HG03045 (cell line): Measurements from ENCODE around the gene INS.
"Not testable (repeated sequence)": the region's sequence is repeated elsewhere in the genome, so short reads cannot be mapped to it uniquely, and the experiment has no call there.

Source experiments
- ATAC-seq: cut with Tn5 transposase; IDR thresholded peaks from one replicate; pipeline ENCODE4 v1.9.1; 2021; ENCODE audit warnings: mild to moderate bottlenecking, moderate library complexity; ENCODE audit not compliant: unreplicated experiment

INS gene

DNA sequence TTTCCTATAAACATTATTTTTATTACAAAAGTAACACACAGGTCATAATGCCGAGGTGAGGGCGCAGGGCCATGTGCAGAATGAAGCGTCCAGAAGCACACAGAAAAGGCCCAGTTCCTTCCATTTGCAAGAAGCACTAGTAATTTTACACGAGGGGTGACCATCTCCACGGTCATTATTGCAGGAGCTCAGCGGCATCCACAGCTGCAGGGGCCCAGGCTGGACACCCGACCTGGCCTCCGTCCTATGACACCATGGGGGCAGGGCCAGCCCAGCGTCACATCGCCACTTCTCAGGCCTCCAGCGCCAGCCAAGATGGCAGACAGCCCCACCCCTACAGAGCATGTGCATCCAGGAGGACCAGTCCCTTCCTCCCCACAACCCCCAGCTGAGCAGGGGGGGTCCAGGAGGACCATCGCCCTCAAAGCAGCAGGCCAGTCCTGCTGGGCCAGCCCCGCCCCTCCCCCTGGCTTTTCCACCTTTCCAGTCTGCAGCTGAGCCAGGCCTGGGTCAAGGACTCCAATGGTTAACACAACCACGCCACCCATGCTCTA is 25.3 kb downstream of the INS start:
- ATAC-seq, result no peak

DNA sequence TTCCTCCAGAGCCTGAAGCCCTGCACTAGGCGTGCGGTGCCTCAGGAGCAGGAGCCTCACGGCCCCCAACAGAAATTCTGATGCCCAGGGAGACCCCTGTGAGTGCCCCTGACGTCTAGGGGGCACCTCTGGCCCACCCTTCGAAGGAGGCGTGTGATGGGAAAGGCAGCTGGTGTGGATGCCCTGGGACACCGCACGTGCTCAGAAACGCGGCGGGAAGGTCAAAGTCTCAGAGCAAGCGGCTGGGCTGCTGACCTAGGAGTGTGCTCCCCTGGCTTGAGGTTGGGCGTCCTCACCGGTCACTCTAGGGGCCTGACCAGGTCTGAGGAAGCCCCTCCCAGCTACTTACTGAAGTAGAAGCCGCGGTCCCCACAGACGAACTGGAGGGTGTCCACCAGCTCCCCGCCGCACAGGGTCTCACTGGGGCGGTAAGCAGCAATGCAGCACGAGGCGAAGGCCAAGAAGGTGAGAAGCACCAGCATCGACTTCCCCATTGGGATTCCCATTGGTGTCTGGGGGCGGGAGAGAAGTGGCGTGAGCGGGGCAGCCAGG is 25.9 kb downstream of the INS start:
- ATAC-seq, result no peak

DNA sequence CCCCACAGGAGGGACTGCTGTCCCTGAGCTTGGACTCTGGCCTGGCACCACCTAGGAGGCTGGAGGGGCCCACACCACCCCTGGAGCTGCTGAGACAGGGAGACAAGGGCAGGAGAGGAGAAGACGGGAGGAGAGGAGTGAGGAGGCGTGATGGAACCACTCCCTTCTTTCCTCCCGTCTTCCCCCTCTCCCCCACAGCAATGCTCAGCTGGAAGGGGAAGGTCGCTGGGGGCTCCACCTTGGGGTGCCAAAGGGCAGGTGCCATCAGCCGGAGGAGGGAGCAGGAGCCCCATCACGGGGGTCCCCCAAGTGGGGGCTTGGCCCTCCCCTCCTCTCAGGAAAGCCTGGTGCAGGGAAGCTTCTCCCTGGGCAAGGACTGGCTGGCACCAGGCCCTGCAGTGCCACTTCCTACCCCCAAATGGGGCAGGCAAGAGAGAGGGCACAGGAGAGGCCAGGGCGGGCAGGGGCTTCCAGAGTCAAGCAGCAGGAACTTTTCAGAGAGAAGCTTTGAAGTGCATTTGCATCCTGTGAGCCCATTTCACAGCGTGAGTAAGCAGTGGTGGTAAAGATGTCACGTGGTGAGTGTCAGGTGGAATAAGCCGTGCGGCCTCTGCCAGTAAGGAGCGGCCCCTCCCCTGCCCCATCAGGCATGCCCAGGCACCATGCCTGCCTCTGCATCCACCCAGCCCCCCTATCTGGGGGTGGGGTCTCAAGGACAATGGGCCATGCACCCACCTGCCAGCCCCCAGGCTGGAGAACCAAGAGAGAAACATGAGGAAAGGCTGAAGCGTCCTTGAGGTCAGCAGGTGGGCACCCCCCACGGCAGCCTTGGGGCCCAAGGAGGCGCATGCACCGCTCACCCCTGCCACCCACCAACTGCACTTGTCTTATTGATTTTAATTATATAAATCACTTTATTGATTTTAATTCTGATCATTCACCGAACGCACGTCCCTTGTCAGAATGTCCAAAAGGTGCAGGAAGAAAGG is 26.7 kb downstream of the INS start:
- ATAC-seq, result no peak

DNA sequence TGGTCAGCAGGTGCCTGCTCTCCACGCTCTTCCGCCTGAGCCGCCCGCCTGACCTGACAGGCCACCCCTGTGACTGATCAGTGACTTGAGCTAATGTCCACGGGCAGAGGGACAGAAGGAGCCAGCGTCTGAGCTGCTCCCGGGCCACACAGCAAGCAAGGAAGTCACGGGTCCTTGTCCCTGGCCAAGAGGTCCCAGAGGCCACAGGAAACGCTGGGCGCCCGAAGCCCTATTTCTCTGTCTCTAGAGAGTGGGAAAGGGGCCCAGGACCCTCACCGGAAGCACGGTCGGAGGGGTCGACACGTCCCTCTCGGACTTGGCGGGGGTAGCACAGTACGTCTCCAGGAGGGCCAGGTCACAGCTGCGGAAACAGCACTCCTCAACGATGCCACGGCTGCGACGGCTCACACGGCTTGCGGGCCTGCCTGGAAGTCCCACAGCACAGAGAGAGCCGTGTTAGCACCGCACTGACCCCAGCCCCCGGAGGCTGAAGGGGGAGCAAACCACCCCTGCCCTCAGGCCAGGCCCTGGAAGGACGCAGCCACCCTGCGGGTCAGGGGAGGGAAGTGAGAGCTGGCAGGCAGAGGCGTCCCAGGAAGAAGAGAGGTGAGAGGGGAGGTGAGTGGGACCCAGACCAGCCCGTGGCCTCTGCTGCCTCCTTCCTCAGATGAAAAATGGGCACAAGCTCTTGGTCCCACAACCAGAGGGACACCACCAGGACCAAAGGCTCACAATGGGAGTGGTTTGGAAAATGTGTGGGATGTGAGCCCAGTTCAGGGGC is 27.6 kb downstream of the INS start:
- no peak for ATAC-seq

DNA sequence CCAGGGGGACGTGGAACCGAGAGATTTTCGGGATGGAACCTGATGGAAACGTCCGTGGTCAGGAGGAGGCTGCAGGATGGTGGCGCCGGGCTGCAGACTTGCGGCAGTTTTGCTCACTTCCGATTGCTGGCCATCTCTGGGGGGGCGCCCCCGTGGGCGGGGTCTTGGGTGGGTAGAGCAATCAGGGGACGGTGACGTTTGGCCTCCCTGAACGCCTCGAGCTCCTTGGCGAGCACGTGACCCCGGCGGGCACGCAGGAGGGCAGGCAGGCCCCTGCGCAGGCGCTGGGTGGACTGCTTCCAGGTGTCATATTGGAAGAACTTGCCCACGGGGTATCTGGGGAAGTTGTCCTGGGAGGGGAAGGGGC is 28.2 kb downstream of the INS start:
- ATAC-seq, result no peak

DNA sequence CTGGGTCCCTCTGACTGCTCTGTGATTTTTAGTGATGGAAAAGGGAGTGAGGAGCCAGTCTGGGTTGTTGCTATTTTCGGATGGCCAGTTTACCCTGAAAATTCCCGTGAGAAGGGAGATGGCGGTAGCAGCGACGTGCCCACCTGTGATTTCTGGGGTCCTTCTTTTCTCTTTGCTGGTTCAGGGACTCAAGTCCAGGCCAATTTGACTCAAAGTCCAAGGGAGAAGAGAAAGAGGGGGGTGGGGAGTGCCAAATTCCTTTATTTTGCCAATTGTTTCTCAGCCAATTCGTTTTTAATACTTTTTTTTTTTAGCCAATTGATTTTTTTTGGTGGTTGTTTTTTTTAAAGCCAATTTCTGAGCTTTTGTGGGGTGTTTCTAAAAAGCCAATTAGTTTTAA is 28.8 kb downstream of the INS start:
- no peak for ATAC-seq

DNA sequence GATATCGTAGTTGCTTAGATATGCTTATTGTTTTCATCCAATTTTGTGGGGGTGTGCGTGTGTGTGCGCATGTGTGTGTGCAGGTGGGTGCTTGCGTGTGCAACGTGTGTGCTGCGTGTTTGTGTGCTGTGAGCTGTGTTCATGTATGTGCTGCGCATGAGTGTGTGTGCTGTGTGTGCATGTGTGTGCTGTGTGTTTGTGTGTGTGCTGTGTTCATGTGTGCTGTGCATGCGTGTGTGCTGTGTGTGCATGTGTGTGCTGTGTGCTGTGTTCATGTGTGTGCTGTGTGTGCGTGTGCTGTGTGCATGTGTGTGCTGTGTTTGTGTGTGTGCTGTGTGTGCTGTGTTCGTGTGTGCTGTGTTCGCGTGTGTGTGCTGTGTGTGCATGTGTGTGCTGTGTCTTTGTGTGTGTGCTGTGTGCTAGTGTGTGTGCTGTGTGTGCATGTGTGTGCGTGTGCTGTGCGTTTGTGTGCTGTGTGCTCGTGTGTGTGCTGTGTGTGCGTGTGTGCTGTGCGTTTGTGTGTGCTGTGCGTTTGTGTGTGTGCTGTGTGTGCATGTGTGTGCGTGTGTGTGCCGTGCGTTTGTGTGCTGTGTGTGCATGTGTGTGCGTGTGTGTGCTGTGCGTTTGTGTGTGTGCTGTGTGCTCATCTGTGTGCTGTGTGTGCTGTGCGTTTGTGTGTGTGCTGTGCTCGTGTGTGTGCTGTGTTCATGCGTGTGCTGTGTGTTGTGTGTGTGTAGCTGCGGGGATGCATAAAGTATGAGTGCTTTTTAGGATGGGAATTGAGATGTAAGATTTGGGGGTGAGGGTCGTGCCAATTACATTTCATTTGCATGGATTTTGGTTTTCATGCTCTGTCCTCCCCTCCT is 29.4 kb downstream of the INS start:
- no peak for ATAC-seq

DNA sequence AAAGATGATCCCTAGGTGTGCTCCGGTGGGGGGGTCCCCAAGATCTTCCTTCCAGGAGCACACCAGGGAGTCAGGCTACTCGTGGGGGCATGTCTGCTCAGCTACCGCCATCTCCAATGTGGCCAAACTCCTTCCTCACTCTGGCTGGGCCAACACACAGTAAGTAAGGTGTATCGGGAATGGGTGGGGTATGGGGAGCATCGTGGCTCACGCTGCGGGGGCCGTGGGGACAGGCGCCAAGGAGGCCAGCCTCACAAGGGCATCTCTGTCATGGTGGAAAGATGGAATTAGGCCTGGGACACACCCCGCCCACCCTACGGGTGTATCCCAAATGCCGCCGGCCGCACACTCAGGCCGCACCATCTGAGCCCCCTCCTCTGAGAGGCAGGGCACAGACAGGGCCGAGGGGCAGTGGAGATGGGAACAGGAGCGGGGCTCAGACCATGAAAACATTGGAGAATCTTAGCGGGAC is 30.1 kb downstream of the INS start:
- no peak for ATAC-seq

DNA sequence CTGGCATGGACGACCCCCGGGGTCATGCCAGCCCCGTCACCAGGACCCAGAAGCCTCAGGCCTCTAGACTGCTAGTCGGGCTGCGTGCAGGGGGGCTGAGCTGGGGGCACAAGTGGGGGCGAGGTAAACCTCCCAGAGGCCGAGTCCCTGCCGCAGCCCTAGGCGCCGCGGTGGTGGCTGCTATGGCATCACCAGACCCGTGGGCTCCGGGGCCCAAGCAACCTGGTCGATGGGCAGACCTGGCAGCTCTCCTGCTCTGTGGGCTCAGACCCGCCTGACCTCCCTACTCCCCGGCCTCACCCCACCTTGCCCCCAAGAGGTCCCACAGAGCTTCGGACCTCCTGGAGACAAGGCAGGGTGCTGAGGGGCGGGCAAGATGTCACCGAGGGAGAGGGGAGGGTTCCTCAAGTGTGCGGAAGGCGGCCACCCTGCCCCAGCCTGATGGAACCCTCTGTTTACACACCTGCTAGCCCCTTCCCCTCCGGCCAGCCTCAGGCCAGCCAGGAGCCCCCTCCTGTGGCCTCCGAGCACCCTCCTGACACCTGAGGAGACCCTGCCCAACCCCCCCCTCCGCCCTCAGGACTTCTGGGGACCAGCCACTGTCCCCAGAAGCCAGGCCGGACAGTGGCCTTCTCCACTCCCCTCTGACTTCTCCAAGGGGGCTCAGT is 31.2 kb downstream of the INS start:
- ATAC-seq, result no peak

DNA sequence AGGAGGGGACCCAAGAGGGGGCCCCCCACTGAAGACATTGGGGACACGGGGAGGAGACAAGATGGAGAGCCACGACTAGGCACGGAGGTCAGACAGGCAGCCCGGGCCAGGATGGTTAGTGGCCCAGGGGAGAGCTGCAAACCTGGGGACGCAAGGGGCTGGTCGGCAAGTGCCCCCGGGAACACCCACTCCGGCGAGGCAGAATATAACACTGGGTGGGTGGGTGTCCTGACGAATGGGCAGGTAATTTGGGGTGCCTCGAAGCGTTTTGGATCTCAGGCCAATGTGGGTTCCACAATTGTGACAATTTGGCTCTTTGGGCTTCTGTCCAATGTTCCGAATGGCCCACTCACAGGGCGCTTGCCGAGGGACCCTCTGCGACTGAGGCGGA is 31.7 kb downstream of the INS start:
- ATAC-seq, result no peak

DNA sequence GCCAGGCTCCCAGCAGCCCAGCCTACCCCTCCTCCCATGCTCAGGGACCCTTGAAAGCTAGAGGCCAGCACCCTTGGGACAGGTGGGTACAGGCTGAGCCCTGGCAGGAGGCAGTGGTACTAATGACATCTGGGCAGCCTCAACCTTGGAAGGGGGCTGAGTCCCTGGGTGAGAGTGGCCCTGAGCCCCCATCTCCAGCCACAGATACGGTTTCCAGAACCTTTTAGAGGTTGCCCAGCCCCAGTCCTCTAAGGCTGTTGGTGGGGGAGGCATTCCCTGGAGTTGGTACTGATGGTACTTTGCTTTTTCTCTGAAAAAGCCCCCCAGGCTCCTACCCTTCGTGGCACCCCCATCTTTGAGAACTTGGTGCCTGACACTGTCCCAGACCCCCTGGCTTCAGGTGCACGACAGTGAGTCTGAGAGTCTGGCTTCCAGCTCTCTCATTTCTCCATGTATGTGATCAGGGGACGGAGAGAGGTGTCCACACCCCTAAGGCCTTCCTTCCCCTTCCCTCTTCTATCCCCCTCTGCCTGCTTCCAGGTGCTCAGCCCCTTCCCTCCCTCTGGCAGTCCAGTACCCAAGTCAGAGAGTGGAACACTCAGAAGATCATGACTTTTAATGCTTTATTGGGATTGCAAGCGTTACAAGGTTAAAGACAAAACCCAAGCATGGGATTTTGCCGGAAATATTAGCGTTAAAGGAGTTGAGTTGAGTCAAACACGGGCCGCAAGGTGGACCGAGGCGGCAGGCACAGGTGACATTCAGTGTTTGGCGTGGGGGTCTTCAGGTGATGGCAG is 32.3 kb downstream of the INS start:
- ATAC-seq, result no peak

DNA sequence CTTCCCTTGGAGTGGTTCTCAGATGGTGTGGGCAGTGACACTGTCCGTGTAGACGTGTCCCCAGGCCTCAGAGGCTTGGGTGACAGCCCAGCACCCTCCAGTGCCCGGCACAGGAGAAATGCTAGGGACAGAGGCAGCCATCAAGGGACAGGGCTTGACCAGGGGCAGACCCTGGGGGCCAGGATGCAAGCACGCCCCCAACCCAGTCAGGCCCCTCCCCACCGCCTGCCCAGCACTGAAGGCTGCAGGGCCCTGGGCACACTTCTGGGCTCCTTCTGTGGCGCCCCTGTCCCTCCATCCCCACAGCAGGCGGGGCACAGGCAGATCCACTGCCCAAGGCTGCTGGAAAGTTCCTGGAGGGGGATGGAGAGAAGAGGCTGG is 32.9 kb downstream of the INS start:
- ATAC-seq, result no peak

DNA sequence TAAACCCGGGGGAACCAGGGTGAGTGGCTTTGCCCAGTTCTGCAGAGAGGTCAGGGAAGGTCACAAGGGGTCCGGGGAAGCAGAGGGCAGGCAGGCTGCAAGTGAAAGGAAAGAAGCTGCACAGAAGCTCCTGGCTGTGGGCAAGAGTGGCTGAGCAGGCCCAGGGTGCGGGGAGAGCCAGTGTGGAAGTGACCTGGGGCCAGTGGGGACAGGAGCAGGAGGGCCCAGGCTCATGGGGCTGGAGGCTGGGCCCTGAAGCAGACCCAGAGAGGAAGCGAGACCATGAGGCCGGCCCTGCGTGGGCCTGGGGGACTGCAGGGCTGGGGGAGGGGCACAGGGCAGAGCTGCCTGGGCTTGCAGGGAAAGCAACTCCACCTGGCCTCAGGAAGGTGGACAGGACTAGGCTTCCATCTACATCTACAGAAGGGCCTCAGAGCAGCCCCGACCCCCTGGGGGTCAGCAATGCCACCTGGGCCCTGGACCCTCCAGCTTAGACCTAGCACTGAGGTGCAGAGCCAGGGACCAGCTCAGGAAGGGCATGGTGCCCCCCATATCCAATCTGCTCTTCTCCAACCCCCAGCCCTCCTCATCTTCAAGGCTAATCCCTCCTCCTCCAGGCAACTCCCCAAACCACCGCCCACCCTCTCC is 33.4 kb downstream of the INS start:
- no peak for ATAC-seq

DNA sequence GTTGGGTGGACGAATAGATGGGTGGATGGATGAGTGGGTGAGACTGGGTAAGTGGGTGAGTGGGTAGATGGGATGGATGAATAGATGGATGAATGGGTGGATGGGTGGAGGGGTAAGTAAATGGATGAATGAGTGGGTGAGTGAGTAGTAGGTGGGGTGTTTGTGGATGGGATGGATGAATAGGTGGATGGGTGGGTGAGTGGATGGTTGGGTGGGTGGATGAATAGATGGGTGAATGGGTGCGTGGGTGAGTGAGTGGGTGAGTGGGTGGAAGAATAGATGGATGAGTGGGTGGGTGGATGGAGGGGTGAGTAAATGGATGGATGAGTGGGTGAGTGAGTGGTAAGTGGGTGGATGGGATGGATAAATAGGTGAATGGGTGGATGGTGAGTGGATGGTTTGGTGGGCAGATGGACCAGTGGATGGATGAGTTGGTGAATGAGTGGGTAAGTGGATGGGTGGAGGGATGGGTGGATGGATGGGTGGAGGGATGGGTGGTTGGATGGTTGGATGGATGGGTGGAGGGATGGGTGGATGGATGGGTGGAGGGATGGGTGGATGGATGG is 34.4 kb downstream of the INS start:
- no peak for ATAC-seq

DNA sequence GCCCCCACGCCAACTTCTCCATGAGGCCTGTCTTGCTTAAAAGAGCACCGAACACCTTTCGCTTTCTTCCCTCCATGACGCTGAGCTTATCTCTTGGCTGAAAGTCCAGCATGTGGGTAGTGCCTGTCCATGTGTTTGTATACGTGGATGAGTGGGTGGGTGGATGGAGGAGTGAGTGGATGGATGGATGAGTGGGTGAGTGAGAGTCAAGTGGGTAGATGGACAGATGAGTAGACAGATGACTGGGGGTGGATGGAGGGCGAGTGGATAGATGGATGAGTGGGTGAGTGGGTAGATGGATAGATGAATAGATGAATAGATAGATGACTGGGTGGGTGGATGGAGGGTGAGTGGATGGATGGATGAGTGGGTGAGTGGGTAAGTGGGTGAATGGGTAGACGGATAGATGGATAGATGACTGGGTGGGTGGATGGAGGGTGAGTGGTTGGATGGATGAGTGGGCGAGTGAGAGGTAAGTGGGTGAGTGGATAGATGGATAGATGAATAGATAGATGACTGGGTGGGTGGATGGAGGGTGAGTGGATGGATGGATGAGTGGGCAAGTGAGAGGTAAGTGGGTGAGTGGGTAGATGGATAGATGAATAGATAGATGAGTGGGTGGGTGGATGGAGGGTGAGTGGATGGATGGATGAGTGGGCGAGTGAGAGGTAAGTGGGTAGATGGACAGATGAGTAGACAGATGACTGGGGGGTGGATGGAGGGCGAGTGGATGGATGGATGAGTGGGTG is 36.1 kb downstream of the INS start:
- not testable (repeated sequence) for ATAC-seq

DNA sequence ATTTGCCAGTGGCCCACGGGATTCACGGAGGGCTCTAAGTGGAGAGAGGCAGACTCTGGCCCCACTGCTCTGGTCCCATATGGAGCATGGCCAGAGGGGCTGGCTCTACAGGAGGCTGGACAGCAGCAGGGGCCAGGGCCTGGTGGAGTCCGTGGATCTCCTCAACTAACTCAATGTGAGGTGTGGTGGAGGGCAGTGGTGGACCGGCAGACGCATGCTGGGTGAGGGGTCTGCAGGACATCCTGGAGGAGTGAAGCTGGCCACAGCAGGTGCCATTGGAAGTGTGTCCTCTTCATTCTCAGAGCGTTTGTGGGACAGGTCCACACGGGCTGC is 37.4 kb downstream of the INS start:
- ATAC-seq, result no peak

DNA sequence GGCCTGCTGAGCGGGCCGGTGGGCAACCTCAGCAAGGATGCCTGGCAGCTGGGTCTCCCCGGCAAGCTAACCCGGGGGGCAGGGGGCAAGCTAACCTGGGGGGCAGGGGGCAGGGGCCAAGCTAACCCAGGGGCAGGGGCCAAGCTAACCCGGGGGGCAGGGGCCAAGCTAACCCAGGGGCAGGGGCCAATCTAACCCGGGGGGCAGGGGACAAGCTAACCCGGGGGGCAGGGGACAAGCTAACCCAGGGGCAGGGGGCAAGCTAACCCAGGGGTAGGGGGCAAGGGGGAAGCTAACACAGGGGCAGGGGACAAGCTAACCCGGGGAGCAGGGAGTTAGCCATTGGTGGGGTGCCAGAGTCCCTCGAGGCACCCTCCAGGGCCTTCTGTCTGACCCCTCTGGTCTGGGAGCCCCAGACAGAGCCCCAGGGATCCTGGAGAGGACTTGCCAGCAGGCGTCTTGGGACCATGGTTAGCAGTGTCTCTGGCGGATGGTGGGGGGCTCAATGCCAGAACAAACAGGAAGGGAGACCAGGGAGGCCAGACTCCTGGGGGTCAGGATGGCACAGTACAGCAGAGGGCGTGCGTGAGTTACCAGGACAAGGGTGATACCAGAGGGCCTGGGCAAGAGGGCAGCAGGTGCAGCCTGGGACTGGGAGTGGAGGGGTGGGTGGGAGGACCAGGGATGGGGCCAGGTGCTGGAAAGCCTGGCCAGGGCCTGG is 37.9 kb downstream of the INS start:
- no peak for ATAC-seq
